NCI-H82 (cell line): ENCODE measurements around the gene CAMKK2.
"Not testable (repeated sequence)": the region's sequence is repeated elsewhere in the genome, so short reads cannot be mapped to it uniquely, and the experiment has no call there.

ENCODE experiments used
- DNase-seq: peaks from one replicate; lab custom pipeline; 2025; lab: John Stamatoyannopoulos, UW

The CAMKK2 gene

DNA sequence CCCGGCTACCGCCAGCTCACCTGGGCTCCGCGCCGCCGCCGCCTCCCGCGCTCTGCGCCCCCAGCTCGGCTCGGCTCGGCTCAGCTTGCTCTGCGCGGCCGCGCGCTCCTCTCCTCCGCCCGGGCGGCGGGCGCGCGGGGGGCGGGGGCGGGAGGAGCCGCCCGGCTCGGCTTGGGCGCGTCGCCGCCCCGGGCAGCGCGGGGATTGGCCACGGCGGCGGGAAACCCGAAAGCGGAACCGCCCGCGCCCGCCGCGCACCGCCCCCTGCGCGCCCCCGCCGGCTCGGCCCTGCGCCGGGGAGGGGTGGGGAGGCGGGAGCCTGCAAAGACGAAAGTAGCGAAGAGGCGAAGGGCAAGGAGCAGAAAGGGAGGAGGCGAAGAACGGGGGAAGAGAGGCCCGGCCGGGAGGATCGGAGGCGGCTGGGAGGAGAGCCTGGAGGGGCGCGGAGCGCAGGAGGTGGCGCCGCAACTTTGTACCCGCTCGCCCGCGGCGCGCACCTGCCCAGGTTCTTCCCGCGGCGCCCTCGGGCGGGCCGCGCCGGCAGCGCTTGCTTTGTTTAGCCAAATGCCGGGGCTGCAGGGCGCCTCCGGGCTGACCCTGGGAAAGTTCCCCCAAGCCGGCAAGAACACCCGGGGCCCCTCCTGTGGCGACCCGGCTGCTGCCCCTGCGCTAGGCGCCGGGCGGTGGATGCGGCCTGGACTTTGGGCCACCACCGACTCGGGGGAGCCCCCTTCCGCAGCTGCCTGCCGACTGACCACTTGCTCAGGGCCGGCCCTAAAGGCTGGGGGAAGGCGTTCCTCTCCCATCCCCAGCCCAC, at the start of gene CAMKK2:
TSS of gene CAMKK2 (minus strand) at position 92 of the 817 bp plus-strand sequence. CDS start 22,183 bp downstream, outside the sequence.
- peak; percentile 88 for DNase-seq

DNA sequence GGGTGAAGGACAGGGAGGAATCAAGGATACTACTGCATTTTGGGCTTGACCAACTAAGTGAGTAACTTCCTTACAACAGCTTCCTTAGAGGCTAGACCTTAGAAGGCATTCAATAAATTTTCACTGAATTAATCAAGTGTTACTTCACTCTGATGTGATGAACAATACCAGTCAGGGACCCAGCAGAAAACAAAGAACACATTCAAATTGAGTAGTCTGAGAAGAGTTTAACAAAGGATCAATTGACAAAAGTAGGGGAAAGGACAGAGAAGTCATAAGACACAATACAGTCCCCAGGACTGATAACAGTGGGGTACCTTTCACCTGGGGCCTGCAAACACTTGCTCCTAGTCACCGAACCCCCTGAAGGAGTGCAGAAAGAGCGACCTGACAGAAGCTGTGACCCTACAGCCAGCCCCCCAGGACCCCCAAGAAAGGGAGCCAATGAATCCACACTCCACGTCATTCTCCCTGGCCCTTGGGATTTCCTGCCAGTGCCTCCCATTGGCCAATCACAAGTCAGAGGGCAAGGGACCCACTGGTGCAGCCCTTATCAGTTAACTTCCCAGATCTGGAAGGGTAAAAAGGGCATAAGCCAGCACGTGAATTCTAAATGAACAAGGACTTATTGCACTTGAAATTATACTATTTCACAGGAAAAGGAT, 48.8 kb upstream of the CAMKK2 start:
- no peak for DNase-seq

DNA sequence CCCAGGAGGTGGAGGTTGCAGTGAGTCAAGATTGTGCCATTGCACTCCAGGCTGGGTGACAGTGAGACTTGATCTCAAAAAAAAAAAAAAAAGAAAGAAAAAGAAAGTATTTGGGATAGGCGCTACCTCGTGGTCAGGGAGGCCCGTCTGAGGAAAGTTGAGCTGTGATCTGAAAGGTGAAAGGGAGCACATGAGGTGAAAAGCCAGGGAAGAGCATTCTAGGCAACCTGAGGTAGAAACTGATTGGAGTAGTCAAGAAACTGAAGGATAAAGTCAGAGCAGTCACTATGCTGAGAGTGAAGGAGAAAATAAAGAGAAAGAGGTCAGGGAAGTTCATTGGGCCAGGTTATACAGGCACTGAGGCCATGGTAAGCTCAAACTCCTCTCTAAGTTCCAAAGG, 48.0 kb upstream of the CAMKK2 start:
- no peak for DNase-seq

DNA sequence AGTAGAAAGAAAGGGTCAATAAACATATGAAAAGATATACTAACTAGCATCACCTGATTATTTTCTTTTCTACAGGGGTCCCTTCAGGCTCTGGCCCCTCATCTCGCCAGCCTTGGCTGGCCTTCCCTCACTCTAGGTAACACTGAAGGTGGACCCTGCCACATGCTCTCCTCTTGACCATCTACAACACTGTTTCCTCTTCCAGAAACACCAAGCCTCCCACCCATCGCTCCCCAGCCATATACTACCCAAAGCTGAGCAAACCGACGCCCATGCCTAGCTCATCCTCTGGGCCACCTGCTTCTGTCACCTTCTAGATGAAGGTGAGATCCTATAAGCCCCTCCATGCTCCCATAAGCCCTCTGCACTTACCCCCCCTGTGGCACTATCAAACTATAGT, 40.9 kb upstream of the CAMKK2 start:
- DNase-seq: no peak

DNA sequence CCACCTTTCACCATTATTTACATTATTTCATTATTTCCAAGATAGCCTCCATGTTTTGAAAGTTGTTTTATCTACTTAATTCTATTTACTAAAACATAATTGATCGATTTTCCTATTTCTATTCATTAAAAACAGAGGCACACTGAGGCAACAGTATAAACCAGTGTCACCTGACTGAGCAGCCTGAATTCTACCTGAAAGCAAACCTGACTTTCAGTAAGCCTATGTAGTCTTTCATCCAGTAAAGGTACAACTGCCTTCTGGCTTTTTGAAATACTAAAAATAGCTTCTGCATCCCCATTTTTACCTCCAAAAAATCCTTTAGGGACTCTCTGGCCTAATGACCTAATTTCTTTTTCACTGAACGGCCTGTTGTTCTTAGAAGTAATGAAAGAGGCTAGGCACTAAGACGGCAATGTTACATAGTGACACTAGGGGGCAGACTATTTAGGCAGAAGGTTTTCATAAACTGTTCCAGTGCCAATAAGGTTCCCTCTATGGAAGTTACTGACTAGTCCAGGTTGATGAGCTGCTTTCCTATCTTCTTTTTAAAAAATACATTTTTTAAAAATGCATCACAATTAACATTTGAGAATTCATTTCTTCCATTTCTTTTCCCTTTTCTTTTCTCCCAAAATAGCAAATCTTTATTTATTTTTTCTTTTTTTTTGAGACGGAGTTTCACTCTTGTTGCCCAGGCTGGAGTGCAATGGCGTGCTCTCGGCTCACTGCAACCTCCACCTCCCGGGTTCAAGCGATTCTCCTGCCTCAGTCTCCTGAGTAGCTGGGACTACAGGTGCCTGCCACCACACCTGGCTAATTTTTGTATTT, 38.2 kb upstream of the CAMKK2 start:
- DNase-seq: peak; percentile 85

DNA sequence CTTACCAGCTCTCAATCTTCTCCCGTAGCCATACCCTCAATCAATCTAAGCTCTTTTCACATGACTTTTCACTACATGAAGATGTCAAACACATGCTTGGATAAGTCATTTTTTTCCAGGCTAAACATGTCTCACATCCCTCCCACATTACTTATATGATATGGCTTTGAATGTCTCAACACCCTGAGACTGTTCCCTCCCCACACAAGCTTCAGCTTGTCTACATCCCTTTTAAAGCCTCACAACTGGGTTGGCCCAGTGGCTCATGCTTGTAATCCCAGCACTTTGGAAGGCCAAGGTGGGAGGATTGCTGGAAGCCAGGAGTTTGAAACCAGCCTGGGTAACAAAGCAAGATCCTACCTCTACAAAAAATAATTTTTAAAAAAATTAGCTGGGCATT, 37.2 kb upstream of the CAMKK2 start:
- no peak for DNase-seq

DNA sequence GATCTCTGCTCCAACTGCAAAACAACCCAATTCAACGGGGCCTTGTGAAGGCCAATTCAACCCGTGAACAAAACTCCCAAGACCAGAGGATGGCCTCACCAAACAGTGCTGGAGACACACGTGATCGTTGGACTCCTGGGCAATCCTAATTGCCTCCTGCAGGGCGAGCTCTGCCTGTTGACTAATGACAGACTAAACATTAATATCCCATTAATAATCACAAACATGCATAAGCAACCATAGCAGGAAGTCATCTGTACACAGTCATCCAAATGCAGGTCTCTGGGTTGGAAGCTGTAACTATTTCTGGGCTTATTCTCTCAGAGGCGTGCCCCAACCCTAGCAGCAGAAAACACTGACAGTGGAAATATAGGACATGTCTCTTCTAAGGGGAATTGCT, 34.7 kb upstream of the CAMKK2 start:
- DNase-seq: no peak

DNA sequence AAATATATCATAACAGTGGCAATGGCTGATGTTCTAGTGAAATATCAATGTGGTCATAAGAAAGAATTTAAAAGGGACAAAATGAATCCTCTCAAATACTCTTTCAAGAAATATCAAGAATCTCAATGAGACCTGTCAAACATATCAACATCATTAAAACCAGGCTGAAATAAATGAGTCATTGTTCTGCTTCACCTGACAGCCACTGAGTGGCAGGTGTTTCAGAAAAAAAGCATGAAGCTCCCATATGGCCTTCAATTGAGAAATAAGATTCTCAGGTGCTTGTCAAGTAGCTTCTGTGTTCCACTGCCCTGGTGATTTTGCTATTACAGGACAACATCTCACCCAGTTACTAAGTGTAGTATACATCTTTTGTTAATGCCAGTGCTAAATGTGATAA, 34.2 kb upstream of the CAMKK2 start:
- no peak for DNase-seq

DNA sequence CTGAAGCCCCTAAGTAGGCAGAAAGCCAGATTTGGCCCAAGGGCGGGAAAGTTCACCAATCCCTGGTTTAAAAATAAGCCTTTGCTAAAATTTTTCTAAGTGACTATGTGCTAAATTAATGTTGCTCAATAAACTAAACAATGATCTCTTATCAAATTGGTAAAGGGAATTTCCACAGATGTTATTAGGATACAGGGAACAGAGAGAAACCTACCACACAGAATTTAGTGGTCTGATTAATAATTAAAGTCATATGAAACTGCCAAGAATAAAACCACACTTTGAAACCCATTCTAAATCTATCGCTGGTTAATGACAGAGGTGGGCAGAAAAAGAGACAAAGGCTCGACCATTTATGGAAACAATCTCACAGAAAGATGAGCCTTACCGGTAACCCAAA, 33.7 kb upstream of the CAMKK2 start:
- DNase-seq: no peak

DNA sequence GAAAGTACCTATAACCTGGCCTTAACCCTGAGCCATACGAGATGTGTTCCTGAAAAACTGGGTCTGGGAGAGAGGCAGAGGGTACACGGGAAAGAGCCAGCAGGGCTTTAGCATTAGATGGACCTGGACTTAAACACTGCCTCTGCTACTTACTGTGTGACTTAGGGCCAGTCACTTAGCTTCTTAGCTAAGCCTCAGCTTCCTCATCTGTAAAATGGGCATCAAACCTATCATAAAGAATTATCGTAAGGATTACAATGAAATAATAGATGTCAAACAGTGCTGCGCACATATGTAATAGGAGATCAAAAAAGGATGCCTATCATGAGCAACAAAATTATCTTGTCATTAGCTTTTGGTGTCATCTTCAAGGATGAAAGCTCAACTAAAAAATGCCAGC, 32.1 kb upstream of the CAMKK2 start:
- no peak for DNase-seq

DNA sequence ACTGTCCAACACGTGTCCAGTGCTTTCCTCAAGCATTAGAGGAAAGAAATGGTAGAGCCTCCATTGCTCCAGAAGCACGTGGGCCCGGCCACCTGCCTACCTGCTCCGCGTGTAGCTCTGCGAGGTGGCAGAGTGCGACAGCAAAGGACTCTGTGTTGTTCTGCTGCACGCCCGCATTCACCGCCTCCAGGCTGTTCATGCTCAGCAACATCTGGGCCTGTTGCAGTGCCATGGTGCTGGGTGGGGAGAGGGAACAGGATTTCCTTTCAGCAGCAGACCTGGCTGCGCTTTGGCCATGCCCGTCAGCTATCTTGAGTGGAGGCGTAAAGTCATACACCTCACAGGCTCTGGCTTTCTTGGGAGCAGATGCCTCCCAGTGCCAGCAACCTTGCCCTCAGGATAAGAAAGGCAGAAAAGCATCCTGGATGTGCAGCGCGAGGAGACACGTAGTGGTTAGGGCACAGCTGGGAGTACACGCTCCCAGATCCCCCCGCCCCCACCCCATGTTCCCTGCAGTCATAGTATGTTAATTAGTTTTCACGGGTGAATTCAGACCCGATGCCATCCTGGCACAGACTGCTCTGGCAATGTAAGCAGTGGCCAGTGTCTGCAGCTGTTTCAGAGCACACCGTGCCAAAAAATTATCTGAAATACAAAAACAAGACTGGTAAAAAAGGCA, 30.6 kb upstream of the CAMKK2 start:
- no peak for DNase-seq

DNA sequence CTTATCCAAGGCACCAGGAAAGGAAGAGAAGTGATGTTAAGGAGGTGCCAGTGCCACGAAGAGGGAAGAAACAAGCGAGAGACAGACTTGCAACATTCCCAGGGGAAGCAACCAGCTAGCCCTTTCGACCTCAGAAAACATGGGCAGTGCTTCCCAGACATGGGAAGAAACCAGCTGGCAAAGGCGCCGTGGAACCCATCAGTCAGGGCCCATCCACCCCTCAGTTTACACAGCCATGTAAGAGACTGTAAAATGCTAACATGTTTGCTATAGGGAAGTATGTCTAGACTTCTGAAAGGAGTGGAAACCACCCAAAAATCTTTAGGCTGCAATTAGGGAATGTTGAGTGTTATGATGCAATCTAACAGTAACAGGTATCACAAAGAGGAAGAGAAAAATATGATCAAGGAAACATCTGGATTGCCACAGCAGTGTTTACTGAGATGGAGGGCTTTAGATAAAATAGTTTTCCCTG, 29.4 kb upstream of the CAMKK2 start:
- DNase-seq: no peak

DNA sequence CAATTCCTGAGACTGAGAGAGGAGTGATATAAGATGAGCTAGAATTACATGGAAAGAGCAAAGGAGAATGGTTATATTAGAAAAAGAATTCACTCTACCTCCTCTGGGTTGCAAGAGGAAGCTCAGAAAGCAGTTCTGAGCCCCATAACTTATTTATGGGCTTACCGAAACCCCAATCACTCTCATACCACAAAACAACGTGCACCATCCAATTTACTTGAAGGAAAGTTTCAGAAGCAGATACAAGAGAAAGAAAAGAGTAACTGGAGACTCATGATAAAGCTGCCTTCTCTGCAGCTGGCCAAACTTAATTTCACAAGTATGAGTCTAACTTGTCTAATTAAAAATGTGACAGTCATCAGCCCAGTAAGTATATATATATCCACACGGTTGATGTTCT, 27.4 kb upstream of the CAMKK2 start:
- DNase-seq: no peak

DNA sequence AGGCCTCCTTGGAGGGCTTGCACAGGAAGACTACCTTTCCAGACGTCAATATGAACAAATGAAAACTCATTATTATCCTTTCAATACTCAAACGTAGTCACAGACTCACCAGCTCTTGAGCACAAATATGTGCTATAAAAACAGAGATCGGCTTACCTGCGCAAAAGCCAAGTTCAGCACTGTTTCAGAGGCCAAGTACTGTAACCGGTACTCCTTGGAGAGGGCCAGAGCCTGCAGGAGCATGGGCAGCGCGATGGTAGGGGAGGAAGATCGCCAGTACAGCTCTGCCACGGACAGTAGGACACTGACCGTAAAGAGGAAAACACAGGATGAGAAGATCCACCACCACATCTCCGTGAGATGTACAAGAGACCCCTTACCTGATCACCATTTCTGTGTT, 21.6 kb upstream of the CAMKK2 start:
- DNase-seq: no peak

DNA sequence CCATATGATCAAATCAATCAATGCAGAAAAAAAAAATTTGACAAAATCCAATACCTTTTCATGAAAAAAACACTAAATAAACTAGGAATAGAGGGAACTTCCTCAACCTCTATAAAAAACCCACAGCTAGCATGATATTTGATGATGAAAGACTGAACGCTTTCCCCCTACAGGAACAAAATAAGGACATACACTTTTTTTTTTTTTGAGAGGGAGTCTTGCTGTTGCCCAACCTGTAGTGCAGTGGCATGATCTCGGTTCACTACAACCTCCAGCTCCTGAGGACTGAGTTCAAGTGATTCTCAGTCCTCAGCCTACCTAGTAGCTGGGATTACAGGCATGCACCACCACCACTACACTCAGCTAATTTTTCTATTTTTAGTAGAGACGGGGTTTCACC, 17.9 kb upstream of the CAMKK2 start:
- DNase-seq: no peak

DNA sequence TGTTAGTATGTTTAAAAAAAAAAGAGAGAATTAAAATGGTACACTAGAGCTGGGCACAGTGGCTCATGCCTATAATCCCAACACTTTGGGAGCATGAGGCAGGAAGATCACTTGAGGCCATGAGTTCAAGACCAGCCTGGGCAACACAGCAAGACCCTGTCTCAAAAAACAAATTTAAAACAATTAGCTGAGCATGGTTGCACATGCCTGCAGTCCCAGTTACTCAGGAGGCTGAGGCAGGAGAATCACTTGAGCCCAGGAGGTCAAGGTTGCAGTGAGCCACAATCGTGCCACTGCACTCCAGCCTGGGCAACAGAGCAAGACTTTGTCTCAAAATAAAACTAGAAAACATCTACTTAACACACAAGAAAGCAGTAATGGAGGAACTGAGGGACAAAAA, 13.7 kb upstream of the CAMKK2 start:
- DNase-seq: not testable (repeated sequence)

DNA sequence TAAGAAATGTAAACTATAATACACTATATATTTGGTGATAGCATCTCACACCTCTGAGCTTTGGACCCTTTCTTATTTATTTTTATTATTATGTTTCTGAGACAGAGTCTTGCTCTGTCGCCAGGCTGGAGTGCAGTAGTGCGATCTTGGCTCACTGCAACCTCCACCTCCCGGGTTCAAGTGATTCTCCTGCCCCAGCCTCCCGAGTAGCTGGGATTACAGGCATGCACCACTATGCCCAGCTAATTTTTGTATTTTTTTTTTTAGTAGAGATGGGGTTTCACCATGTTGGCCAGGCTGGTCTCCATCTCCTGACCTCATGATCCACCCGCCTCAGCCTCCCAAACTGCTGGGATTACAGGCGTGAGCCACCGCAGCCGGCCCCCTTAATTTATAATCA, 10.9 kb upstream of the CAMKK2 start:
- DNase-seq: not testable (repeated sequence)

DNA sequence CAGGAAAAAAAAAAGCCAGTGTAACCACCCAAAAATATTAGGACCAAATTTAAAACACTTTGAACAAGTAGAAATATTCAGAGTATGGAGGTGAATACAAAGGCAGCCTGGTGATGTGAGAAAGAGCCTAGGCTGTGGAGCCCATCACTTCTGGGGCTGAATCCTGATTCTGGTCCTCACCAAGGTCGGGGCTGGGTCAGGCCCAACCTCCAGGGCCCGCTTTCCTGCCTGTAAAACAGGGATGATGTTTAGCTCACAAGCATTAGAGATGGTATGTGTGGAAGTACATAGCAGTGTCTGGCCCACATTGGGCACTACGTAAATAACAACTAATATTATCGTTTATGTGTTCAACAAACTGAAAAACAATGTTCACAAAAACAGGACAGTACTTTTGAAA, 7.8 kb upstream of the CAMKK2 start:
- no peak for DNase-seq

DNA sequence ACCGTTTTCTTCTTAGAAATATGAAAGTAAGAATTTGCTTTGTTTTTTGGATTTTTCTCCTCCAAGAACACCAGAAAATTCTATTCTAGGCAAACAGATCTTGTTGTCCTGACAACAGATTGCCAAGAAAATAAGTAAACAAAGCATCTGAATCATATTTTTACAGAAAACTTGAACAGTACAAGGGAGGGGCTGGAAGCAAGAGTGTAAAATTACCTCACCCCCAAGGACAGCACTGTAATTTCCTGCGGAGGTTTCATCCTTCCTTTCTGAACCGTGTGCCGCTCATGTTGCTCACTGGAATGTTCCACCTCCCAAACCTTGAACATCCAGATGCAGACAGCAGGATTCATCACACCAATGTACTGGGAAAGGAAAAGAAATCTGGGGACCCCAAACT, 5.4 kb upstream of the CAMKK2 start:
- DNase-seq: no peak

DNA sequence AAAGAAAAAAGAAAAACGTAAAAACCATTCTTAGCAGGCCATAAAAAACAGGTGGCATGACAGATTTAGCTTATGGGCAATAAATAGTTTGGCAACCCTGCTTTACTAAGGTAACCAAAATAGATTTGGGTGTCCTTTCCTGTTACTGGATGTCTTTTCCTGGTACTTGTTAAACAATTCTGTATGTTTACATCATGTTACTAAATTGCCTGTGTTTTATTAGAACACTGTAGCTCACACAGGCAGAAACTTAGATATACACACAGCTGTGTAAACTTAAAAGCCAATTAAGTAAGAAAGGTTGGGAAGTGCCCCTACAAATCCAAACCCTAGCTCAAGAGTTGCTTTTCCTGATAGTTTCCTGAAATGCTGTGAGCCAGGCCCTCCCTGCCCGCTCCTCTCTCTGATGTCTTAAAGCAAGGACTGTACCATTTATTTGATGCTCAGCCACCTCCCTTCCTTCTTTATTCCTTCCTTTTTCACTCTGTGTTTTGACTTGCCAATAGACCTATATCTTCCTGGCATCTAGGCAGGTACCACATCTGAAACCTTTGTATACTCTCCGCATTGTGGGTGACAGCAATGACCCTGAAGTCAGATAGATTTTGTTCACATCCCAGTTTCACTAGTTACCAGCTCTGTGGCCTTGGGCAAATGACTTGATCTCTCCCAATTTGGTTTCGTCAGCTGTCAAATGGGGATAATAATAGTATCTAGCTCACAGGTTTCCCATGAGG, 3.7 kb upstream of the CAMKK2 start:
- no peak for DNase-seq

DNA sequence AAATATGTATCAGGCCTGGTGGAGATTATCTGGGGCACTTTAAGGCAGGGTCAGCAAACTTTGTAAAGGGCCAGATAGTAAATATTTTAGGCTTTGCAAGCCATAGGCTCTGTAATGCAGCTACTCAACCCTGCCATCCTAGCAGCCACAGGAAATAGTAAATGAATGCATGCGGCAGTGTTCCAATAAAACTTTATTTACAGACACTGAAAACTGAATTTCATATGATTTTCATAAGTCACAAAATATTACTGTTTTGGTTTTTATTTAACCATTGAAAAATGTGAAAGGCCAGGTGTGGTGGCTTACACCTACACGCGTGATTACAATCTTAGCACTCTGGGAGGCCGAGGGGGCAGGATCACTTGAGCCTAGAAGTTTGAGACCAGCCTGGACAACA, 3.2 kb upstream of the CAMKK2 start:
- no peak for DNase-seq
